SU-DHL-6 (cell line): ENCODE data around the gene CYP4F22.

Source experiments
- H2AFZ ChIP-seq: fragments of 200-600 bp; sonication (generic); 2 replicates; pipeline ENCODE4 v1.6.1; 2014; ENCODE audit warnings: low read depth, mild to moderate bottlenecking, moderate library complexity, mixed read lengths, antibody characterized with exemption, low read length; ENCODE audit not compliant: severe bottlenecking
- H3F3A ChIP-seq: fragments of 200-600 bp; shearing (Covaris generic); 2 replicates; pipeline ENCODE4 v1.6.0; 2016; ENCODE audit warnings: antibody characterized with exemption, mild to moderate bottlenecking; ENCODE audit not compliant: insufficient read depth
- H3K27ac ChIP-seq: fragments of 200-600 bp; sonication (generic); 2 replicates; pipeline ENCODE4 v1.5.1; 2016; ENCODE audit warnings: low read depth, mild to moderate bottlenecking, low read length, moderate library complexity, mixed read lengths
- H3K27me3 ChIP-seq: fragments of 200-600 bp; sonication (generic), shearing (Covaris generic); 2 replicates; pipeline ENCODE4 v1.6.0; 2014; ENCODE audit warnings: mild to moderate bottlenecking, low read length
- H3K36me3 ChIP-seq: fragments of 200-600 bp; sonication (generic); 2 replicates; pipeline ENCODE4 v1.6.1; 2014; ENCODE audit warnings: mild to moderate bottlenecking, low read length, mixed read lengths
- H3K4me2 ChIP-seq: fragments of 300-600, 200-600 bp; shearing (Covaris generic), sonication (generic); 2 replicates; pipeline ENCODE4 v1.6.0; 2014; ENCODE audit warnings: low read length, low read depth, mild to moderate bottlenecking; ENCODE audit not compliant: poor library complexity, severe bottlenecking
- H3K4me3 ChIP-seq: fragments of 200-600 bp; sonication (generic); 2 replicates; pipeline ENCODE4 v1.5.1; 2014; ENCODE audit warnings: antibody characterized with exemption, low read length, mild to moderate bottlenecking, mixed read lengths; ENCODE audit not compliant: insufficient read depth, poor library complexity, severe bottlenecking
- H3K79me2 ChIP-seq: fragments of 200-600 bp; sonication (generic); 2 replicates; pipeline ENCODE4 v1.6.1; 2014; ENCODE audit warnings: mild to moderate bottlenecking, low read length, moderate library complexity; ENCODE audit not compliant: insufficient read depth
- H3K9ac ChIP-seq: fragments of 200-600 bp; sonication (generic); 2 replicates; pipeline ENCODE4 v1.7.0; 2014; ENCODE audit warnings: mild to moderate bottlenecking, low read length
- H3K9me2 ChIP-seq: fragments of 200-600 bp; sonication (generic); replicated peaks from 2 replicates; pipeline ENCODE4 v1.6.1; 2014; ENCODE audit warnings: low read length; ENCODE audit not compliant: insufficient read depth
- H3K9me3 ChIP-seq: fragments of 200-600 bp; sonication (generic); 2 replicates; pipeline ENCODE4 v1.6.1; 2014; ENCODE audit warnings: low read length, mixed read lengths; ENCODE audit not compliant: insufficient read depth
- H4K20me1 ChIP-seq: fragments of 200-600 bp; sonication (generic); 2 replicates; pipeline ENCODE4 v1.6.1; 2014; ENCODE audit warnings: low read depth, mild to moderate bottlenecking, antibody characterized with exemption, low read length, moderate library complexity, mixed read lengths
- EZH2phosphoT487 ChIP-seq: fragments of 200-600 bp; sonication (generic), shearing (Covaris generic); conservative IDR thresholded peaks from 2 replicates; pipeline ENCODE4 v1.6.1; 2018; ENCODE audit warnings: mild to moderate bottlenecking, antibody characterized with exemption, low read length, moderate library complexity, mixed read lengths
- TF ChIP-seq, protein P1 (sequence below): fragments of 200-600 bp; sonication (generic); IDR thresholded peaks from one replicate; pipeline ENCODE4 v1.5.1; 2017; ENCODE audit warnings: antibody characterized with exemption, mild to moderate bottlenecking, low read length, moderate library complexity; ENCODE audit not compliant: insufficient read depth, poor library complexity, severe bottlenecking

The CYP4F22 gene

DNA sequence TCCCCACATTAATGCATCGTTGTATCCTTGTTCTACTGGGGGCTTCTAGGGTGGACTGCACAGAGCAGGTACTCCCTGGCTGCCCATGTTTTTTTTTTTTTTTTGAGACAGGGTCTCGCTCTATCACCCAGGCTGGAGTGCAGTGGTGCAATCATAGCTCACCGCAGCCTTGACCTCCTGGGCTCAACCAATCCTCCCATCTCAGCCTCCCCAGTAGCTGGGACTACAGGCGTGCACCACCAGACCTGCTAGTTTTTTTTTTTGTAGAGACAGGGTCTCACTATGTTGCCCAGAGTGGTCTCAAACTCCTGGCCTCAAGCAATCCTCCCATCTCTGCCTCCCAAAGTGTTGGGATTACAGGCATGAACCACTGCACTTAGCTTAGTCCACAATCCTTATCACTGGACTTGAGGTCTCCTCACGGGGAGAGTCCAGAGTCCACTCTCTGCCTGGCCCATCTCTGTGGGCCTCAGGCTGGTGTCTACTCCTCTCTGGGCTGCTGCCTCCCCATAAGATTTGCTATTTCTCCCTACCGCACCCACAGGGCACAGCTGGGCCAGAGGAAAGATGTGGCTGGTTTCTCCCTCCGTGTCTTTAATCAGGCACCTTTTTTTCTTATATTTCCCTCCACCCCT is 56.3 kb downstream of the CYP4F22 start:
- no peaks in the 10 kb centered on the region for H3K36me3 ChIP-seq
- TF ChIP-seq, protein P1, sequence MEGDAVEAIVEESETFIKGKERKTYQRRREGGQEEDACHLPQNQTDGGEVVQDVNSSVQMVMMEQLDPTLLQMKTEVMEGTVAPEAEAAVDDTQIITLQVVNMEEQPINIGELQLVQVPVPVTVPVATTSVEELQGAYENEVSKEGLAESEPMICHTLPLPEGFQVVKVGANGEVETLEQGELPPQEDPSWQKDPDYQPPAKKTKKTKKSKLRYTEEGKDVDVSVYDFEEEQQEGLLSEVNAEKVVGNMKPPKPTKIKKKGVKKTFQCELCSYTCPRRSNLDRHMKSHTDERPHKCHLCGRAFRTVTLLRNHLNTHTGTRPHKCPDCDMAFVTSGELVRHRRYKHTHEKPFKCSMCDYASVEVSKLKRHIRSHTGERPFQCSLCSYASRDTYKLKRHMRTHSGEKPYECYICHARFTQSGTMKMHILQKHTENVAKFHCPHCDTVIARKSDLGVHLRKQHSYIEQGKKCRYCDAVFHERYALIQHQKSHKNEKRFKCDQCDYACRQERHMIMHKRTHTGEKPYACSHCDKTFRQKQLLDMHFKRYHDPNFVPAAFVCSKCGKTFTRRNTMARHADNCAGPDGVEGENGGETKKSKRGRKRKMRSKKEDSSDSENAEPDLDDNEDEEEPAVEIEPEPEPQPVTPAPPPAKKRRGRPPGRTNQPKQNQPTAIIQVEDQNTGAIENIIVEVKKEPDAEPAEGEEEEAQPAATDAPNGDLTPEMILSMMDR = no peak
- no peak for TF ChIP-seq EZH2phosphoT487
- no peak overlapping the region for H3K27ac ChIP-seq
- H3K4me2 ChIP-seq = no peak overlapping the region
- H4K20me1 ChIP-seq = no peaks in the 10 kb centered on the region
- no peak overlapping the region for H2AFZ ChIP-seq
- no peaks in the 10 kb centered on the region for H3K9me2 ChIP-seq
- H3F3A ChIP-seq = no peaks in the 10 kb centered on the region
- H3K4me3 ChIP-seq = no peak overlapping the region
- H3K9me3 ChIP-seq = no peaks in the 10 kb centered on the region
- no peaks in the 10 kb centered on the region for H3K79me2 ChIP-seq
- no peak overlapping the region for H3K9ac ChIP-seq
- no peaks in the 10 kb centered on the region for H3K27me3 ChIP-seq

DNA sequence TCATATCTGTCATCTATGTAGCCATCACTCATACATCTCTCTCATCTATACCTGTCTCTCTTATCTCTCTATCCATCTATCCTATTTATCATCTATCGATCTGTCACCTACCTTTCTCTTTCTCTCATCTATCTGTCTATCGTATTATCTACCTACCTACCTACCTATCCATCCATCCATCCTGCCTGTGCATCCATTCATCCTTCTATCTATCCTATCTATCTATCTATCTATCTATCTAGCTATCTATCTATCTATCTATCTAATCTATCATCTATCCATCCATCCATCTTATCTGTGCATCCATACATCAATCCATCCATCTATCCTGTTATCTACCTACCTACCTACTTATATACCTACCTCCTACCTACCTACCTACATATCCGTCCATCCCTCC is 62.1 kb downstream of the CYP4F22 start:
- no peak overlapping the region for H3K4me2 ChIP-seq
- no peak overlapping the region for H2AFZ ChIP-seq
- H3K79me2 ChIP-seq = no peaks in the 10 kb centered on the region
- H3K9me2 ChIP-seq = no peaks in the 10 kb centered on the region
- no peak overlapping the region for H3K4me3 ChIP-seq
- H3K9me3 ChIP-seq = no peaks in the 10 kb centered on the region
- TF ChIP-seq, protein P1 = no peak
- no peak for TF ChIP-seq EZH2phosphoT487
- no peaks in the 10 kb centered on the region for H3K27me3 ChIP-seq
- no peaks in the 10 kb centered on the region for H3F3A ChIP-seq
- H3K27ac ChIP-seq = no peak overlapping the region
- no peak overlapping the region for H3K9ac ChIP-seq
- H4K20me1 ChIP-seq = no peaks in the 10 kb centered on the region
- H3K36me3 ChIP-seq = no peaks in the 10 kb centered on the region

DNA sequence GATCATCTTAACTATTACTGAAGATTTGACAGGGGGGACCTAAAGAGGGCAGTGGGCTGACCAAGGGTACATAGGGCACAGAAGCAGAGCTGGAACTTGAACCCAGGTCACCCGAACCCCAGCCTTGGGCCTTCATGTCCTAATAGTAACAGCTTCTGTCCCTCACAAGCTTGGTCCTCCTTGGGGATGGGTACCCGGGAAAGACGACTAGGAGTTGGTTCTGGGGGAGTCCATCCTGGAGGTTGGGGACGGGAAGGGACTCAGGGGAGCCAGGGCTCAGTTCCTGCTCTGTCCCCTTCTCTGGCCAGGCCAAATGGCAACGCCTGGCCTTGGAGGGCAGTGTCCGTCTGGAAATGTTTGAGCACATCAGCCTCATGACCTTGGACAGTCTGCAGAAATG is 67.1 kb downstream of the CYP4F22 start:
- Histone ChIP-seq H3K36me3 (no peaks in the 10 kb centered on the region), H3K9ac (no peak overlapping the region), H3F3A (no peaks in the 10 kb centered on the region), H3K9me2 (no peaks in the 10 kb centered on the region), H4K20me1 (no peaks in the 10 kb centered on the region), H2AFZ (no peak overlapping the region), H3K27me3 (no peaks in the 10 kb centered on the region), H3K27ac (no peak overlapping the region), H3K79me2 (no peaks in the 10 kb centered on the region), H3K4me2 (no peak overlapping the region), H3K4me3 (no peak overlapping the region), H3K9me3 (no peaks in the 10 kb centered on the region)
- no peak for TF ChIP-seq EZH2phosphoT487
- TF ChIP-seq, protein P1 = no peak
